ENCODE results near the gene ZNF296. TPM values are rescaled to one million over a fixed set of nuclear protein-coding genes. Genes with fewer than 3 reads are reported as not detected.

Gene ZNF296
- total RNA-seq, 1 donor from 2014 or later = 1.0 TPM

- no peak for TF ChIP-seq CTCF (IDR thresholded peaks at IDR 0.05; ENCODE audit: insufficient read depth, low read length, poor library complexity, severe bottlenecking)
- no peaks in the 10 kb centered on the region for H3K36me3 ChIP-seq (ENCODE audit: control insufficient read depth, insufficient read depth, low read length)
- no peak overlapping the region for H3K4me3 ChIP-seq (ENCODE audit: low read depth, low read length)
- no peak for DNase-seq (ENCODE audit: low read depth)
- H3K27me3 ChIP-seq (ENCODE audit: control insufficient read depth, insufficient read depth, low read length) = no peaks in the 10 kb centered on the region
Measured at GRCh38 chr19:45115809-45116615, 39.7 kb upstream of the ZNF296 start.

- no peak for TF ChIP-seq CTCF (IDR thresholded peaks at IDR 0.05; ENCODE audit: insufficient read depth, low read length, poor library complexity, severe bottlenecking)
- DNase-seq (ENCODE audit: low read depth) = no peak
- no peak overlapping the region for H3K4me3 ChIP-seq (ENCODE audit: low read depth, low read length)
Measured at GRCh38 chr19:45114116-45114515, 37.8 kb upstream of the ZNF296 start.

GRCh38 chr19:45113628-45114027 is 37.4 kb upstream of the ZNF296 start:
- no peaks in the 10 kb centered on the region for H3K27me3 ChIP-seq (ENCODE audit: control insufficient read depth, insufficient read depth, low read length)
- no peak for DNase-seq (ENCODE audit: low read depth)
- H3K36me3 ChIP-seq (ENCODE audit: control insufficient read depth, insufficient read depth, low read length) = no peaks in the 10 kb centered on the region
- no peak for TF ChIP-seq CTCF (IDR thresholded peaks at IDR 0.05; ENCODE audit: insufficient read depth, low read length, poor library complexity, severe bottlenecking)
- H3K4me3 ChIP-seq (ENCODE audit: low read depth, low read length) = no peak overlapping the region

More at GRCh38 chr19:45114116-45114515, 37.8 kb upstream of the ZNF296 start:
- H3K27me3 ChIP-seq (ENCODE audit: control insufficient read depth, insufficient read depth, low read length) = no peaks in the 10 kb centered on the region
- H3K36me3 ChIP-seq (ENCODE audit: control insufficient read depth, insufficient read depth, low read length) = no peaks in the 10 kb centered on the region

- TF ChIP-seq CTCF (IDR thresholded peaks at IDR 0.05; ENCODE audit: insufficient read depth, low read length, poor library complexity, severe bottlenecking) = no peak
- DNase-seq (ENCODE audit: low read depth) = no peak
- Histone ChIP-seq H3K36me3 (ENCODE audit: control insufficient read depth, insufficient read depth, low read length) (no peaks in the 10 kb centered on the region), H3K27me3 (ENCODE audit: control insufficient read depth, insufficient read depth, low read length) (no peaks in the 10 kb centered on the region), H3K4me3 (ENCODE audit: low read depth, low read length) (no peak overlapping the region)
Measured at GRCh38 chr19:45112111-45112827, 36.0 kb upstream of the ZNF296 start.

DNA sequence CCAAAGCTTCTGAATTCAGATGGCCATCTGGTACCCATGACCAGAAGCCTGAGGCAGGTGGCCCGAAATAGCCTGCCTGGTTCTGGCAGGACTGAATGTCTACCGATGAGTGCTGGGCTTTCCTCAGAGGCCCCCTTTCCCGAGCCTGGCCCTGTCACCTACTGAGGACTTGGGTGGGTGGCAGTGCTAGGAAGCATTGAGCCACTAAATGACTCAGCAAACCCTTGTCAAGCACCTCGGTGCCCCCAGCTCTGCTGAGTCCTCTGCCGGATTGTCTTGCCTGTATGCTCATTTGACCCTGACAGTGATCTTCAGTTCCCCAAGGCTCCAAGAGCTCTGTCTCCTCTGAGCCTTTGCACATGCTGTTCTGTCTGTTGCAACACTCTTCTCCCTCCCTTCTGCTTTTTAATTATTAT is 34.6 kb upstream of the ZNF296 start:
- Histone ChIP-seq H3K4me3 (ENCODE audit: low read depth, low read length) (no peak overlapping the region), H3K36me3 (ENCODE audit: control insufficient read depth, insufficient read depth, low read length) (no peaks in the 10 kb centered on the region)
- no peak for TF ChIP-seq CTCF (IDR thresholded peaks at IDR 0.05; ENCODE audit: insufficient read depth, low read length, poor library complexity, severe bottlenecking)

More for the DNA sequence above, 34.6 kb upstream of the ZNF296 start:
- no peaks in the 10 kb centered on the region for H3K27me3 ChIP-seq (ENCODE audit: control insufficient read depth, insufficient read depth, low read length)
- DNase-seq (ENCODE audit: low read depth) = no peak
